ENCODE data around the gene RELB. TPM values are rescaled to one million over a fixed set of nuclear protein-coding genes. Genes with fewer than 3 reads are reported as not detected.
A peak's percentile ranks its signal among the peaks of the same experiment; 100 is the strongest.

RELB gene
- total and polyA plus RNA-seq, 2 donors (not counting 3 experiments of a cell fraction or from before 2014, with no cell fraction given) = 13.2 to 14.4 TPM

GRCh38 chr19:45076851-45077730, 75.8 kb downstream of the RELB start:
- intact Hi-C loops (cut with micrococcal nuclease) (loop anchor here (5.0 kb wide), 1 partner anchor 40 kb away; the partner anchor contains the start of gene CLASRP), dilution Hi-C loops (cut with MboI; ENCODE audit: extremely low pct_ligation_motif_present, low sequenced_read_pairs) (no loop called here)
- FAIRE-seq (no peak), DNase-seq (ENCODE audit: low read depth, low spot score) (no peak)
- peak overlapping the region; percentile 58 for H3K9ac ChIP-seq (replicated peaks; ENCODE audit: extremely low read depth, insufficient read depth, low read length)
- ChIA-PET POLR2A (no interaction called here), CTCF (interaction anchor here (0.6 kb wide), 1 partner anchor 18 kb away, joined by 3 read pairs; no protein-coding TSS in a partner anchor)
- H3K27ac ChIP-seq (ENCODE audit: insufficient read depth, low read depth, low read length) = no peak overlapping the region
- no peaks in the 10 kb centered on the region for H3K9me1 ChIP-seq (replicated peaks; ENCODE audit: control insufficient read depth, extremely low read depth, insufficient read depth, low read length)
- TF ChIP-seq JUN (IDR thresholded peaks at IDR 0.05; ENCODE audit: borderline replicate concordance, insufficient read depth, insufficient read length, low read depth) (no peak), POLR2A (IDR thresholded peaks at IDR 0.05; ENCODE audit: low read depth, low read length) (no peak), MAX (IDR thresholded peaks at IDR 0.05; ENCODE audit: insufficient read depth, insufficient read length) (no peak), MYC (IDR thresholded peaks at IDR 0.05; ENCODE audit: low read depth, low read length) (no peak), EZH2 (IDR thresholded peaks at IDR 0.05; ENCODE audit: borderline replicate concordance, low read depth, low read length, severe bottlenecking) (no peak), FOS (IDR thresholded peaks at IDR 0.05; ENCODE audit: borderline replicate concordance, insufficient read depth, low read length) (no peak), GATA2 (IDR thresholded peaks at IDR 0.05; ENCODE audit: insufficient read depth, insufficient read length, low read depth, low read length) (no peak), POLR2AphosphoS5 (IDR thresholded peaks at IDR 0.05; ENCODE audit: insufficient read depth, low read depth, low read length) (no peak)
- TF ChIP-seq, protein P1, sequence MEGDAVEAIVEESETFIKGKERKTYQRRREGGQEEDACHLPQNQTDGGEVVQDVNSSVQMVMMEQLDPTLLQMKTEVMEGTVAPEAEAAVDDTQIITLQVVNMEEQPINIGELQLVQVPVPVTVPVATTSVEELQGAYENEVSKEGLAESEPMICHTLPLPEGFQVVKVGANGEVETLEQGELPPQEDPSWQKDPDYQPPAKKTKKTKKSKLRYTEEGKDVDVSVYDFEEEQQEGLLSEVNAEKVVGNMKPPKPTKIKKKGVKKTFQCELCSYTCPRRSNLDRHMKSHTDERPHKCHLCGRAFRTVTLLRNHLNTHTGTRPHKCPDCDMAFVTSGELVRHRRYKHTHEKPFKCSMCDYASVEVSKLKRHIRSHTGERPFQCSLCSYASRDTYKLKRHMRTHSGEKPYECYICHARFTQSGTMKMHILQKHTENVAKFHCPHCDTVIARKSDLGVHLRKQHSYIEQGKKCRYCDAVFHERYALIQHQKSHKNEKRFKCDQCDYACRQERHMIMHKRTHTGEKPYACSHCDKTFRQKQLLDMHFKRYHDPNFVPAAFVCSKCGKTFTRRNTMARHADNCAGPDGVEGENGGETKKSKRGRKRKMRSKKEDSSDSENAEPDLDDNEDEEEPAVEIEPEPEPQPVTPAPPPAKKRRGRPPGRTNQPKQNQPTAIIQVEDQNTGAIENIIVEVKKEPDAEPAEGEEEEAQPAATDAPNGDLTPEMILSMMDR (IDR thresholded peaks at IDR 0.05; ENCODE audit: extremely low read depth in 1 of 2, insufficient read depth in 1 of 2, low read depth in 1 of 2, low read length in 2 of 2) = no peak
- H3K27me3 ChIP-seq (ENCODE audit: control insufficient read depth in 2 of 2, insufficient read depth in 2 of 2, low read length in 2 of 2) = no peaks in the 10 kb centered on the region
- peak overlapping the region in 1 of 3 experiments; percentile 33 for H3K4me3 ChIP-seq (replicated peaks in 1 of 3; ENCODE audit: insufficient read depth in 1 of 3, low read depth in 1 of 3, low read length in 3 of 3)
- peak overlapping the region; percentile 84 for H2AFZ ChIP-seq (ENCODE audit: low read depth, low read length)
- H3K4me1 ChIP-seq (ENCODE audit: control insufficient read depth, extremely low read depth, insufficient read depth, low read length) = peaks cover 16% of the 10 kb centered on the region
- no peaks in the 10 kb centered on the region for H3K9me3 ChIP-seq (replicated peaks; ENCODE audit: control insufficient read depth, insufficient read depth, low read length)
- peak overlapping the region; percentile 83 for H3K4me2 ChIP-seq (ENCODE audit: insufficient read depth, low read length)
- BruUV-seq (replicated peaks) = no TSS peak
- peaks cover 30% of the 10 kb centered on the region for H3K79me2 ChIP-seq (ENCODE audit: control insufficient read depth, insufficient read depth, low read length)
- H4K20me1 ChIP-seq (replicated peaks; ENCODE audit: control insufficient read depth, extremely low read depth, insufficient read depth, low read length) = no peaks in the 10 kb centered on the region
- H3K36me3 ChIP-seq (ENCODE audit: control insufficient read depth in 2 of 2, extremely low read depth in 1 of 2, insufficient read depth in 2 of 2, low read length in 2 of 2) = peaks cover 0 to 4% of the 10 kb centered on the region in 2 experiments
